GM23248 (cell line): Measurements from ENCODE around the gene DOK6.

Source experiments
- EZH2 ChIP-seq: fragments of 200-600 bp; sonication (generic); IDR thresholded peaks from 2 replicates; pipeline ENCODE4 v1.6.1; 2018; ENCODE audit warnings: antibody characterized with exemption, mild to moderate bottlenecking; ENCODE audit not compliant: insufficient read depth, poor library complexity, severe bottlenecking
- EZH2phosphoT487 ChIP-seq: fragments of 200-600 bp; sonication (generic); IDR thresholded peaks from 2 replicates; pipeline ENCODE4 v1.6.1; 2018; ENCODE audit warnings: antibody characterized with exemption, moderate library complexity, mild to moderate bottlenecking, low read depth; ENCODE audit not compliant: insufficient read depth

DNA sequence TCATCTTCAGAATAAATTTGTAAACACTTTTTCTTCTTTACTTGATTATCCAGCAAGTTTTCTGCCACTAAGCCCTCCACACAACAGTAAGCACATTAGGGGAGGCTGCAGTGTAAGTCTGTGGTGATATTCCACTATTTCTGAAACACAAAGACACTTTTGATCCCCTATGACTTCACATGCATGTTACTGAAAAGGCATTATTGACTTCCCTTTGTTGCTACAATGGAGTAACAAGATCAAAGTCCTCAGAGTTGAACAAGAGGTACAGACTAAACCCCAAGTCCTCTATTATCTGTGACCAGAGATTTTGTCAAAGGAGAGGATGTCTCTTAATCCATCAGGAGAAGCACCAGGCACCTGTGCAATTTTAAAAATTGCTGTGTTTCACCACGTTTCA, 389.1 kb downstream of the DOK6 start:
- TF ChIP-seq EZH2 (no peak), EZH2phosphoT487 (no peak)
